KMS-11 (cell line): ENCODE measurements around the gene MAML3.

ENCODE experiments used
- H2AFZ ChIP-seq: fragments of 200-600 bp; sonication (generic); 2 replicates; pipeline ENCODE4 v1.6.1; 2016; ENCODE audit warnings: antibody characterized with exemption, mixed run types, low read depth
- H3K27ac ChIP-seq: fragments of 200-600 bp; sonication (generic); 2 replicates; pipeline ENCODE4 v1.6.1; 2016; ENCODE audit warnings: mild to moderate bottlenecking, mixed run types
- H3K27me3 ChIP-seq: fragments of 200-600 bp; sonication (generic); 2 replicates; pipeline ENCODE4 v1.6.1; 2017; ENCODE audit warnings: mild to moderate bottlenecking, low read depth, mixed run types, moderate library complexity; ENCODE audit not compliant: insufficient read depth
- H3K36me3 ChIP-seq: fragments of 200-600 bp; sonication (generic); 2 replicates; pipeline ENCODE4 v1.6.1; 2017; ENCODE audit warnings: mild to moderate bottlenecking, mixed run types; ENCODE audit not compliant: insufficient read depth
- H3K4me1 ChIP-seq: fragments of 200-600 bp; sonication (generic); 2 replicates; pipeline ENCODE4 v1.6.1; 2016; ENCODE audit warnings: mild to moderate bottlenecking, low read depth, mixed run types; ENCODE audit not compliant: poor library complexity, severe bottlenecking
- H3K4me2 ChIP-seq: fragments of 200-600 bp; sonication (generic); 2 replicates; pipeline ENCODE4 v1.7.0; 2016; ENCODE audit warnings: mild to moderate bottlenecking, mixed run types
- H3K4me3 ChIP-seq: fragments of 200-600 bp; sonication (generic); IDR thresholded peaks from 2 replicates; pipeline ENCODE4 v1.6.1; 2017; ENCODE audit warnings: low read depth, low read length, mixed read lengths; ENCODE audit not compliant: insufficient read depth
- H3K79me2 ChIP-seq: fragments of 200-600 bp; sonication (generic); 2 replicates; pipeline ENCODE4 v1.6.1; 2016; ENCODE audit warnings: low read depth, mixed run types; ENCODE audit not compliant: insufficient read depth
- H3K9ac ChIP-seq: fragments of 200-600 bp; sonication (generic); 2 replicates; pipeline ENCODE4 v1.6.1; 2016; ENCODE audit warnings: mild to moderate bottlenecking, mixed run types
- H4K20me1 ChIP-seq: fragments of 200-600 bp; sonication (generic); 2 replicates; pipeline ENCODE4 v1.6.1; 2016; ENCODE audit warnings: mild to moderate bottlenecking, mixed run types; ENCODE audit not compliant: insufficient read depth
- CTCF ChIP-seq: fragments of 200-600 bp; sonication (generic); conservative IDR thresholded peaks from 2 replicates; pipeline ENCODE4 v1.6.1; 2017; ENCODE audit warnings: low read depth, mild to moderate bottlenecking, antibody characterized with exemption, low read length, moderate library complexity, mixed read lengths

Gene MAML3

GRCh38 chr4:140122891-140123290 is 31.1 kb downstream of the MAML3 start:
- Histone ChIP-seq H3K4me2 (no peak overlapping the region), H4K20me1 (no peaks in the 10 kb centered on the region), H3K9ac (no peak overlapping the region), H3K36me3 (no peaks in the 10 kb centered on the region), H3K79me2 (no peaks in the 10 kb centered on the region), H2AFZ (no peak overlapping the region), H3K27me3 (no peaks in the 10 kb centered on the region), H3K27ac (no peak overlapping the region), H3K4me1 (peaks cover 5% of the 10 kb centered on the region), H3K4me3 (no peak overlapping the region)
- no peak for TF ChIP-seq CTCF

- no peak overlapping the region for H3K4me3 ChIP-seq
- H3K4me1 ChIP-seq = peaks cover 5% of the 10 kb centered on the region
- no peak overlapping the region for H3K4me2 ChIP-seq
- no peaks in the 10 kb centered on the region for H3K79me2 ChIP-seq
- H3K36me3 ChIP-seq = no peaks in the 10 kb centered on the region
- H3K9ac ChIP-seq = no peak overlapping the region
- no peak for TF ChIP-seq CTCF
- H3K27me3 ChIP-seq = no peaks in the 10 kb centered on the region
- H4K20me1 ChIP-seq = no peaks in the 10 kb centered on the region
- H2AFZ ChIP-seq = no peak overlapping the region
- H3K27ac ChIP-seq = no peak overlapping the region
Measured at GRCh38 chr4:140121646-140122045, 32.3 kb downstream of the MAML3 start.

GRCh38 chr4:140118931-140119640 is 34.9 kb downstream of the MAML3 start:
- Histone ChIP-seq H2AFZ (no peak overlapping the region), H3K36me3 (no peaks in the 10 kb centered on the region), H3K9ac (no peak overlapping the region), H3K27ac (no peak overlapping the region), H3K4me3 (no peak overlapping the region), H3K4me2 (no peak overlapping the region), H4K20me1 (no peaks in the 10 kb centered on the region), H3K4me1 (peaks cover 20% of the 10 kb centered on the region), H3K27me3 (no peaks in the 10 kb centered on the region; the same call in 1 of the 2 replicates), H3K79me2 (no peaks in the 10 kb centered on the region)
- no peak for TF ChIP-seq CTCF

- no peak for TF ChIP-seq CTCF
- no peaks in the 10 kb centered on the region for H3K79me2 ChIP-seq
- H2AFZ ChIP-seq = no peak overlapping the region
- H3K27me3 ChIP-seq = no peaks in the 10 kb centered on the region; the same call in 1 of the 2 replicates
- no peak overlapping the region for H3K9ac ChIP-seq
- H3K4me1 ChIP-seq = peaks cover 15% of the 10 kb centered on the region
- no peak overlapping the region for H3K4me2 ChIP-seq
- no peaks in the 10 kb centered on the region for H3K36me3 ChIP-seq
- no peaks in the 10 kb centered on the region for H4K20me1 ChIP-seq
- H3K4me3 ChIP-seq = no peak overlapping the region
- no peak overlapping the region for H3K27ac ChIP-seq
Measured at GRCh38 chr4:140117947-140118346, 36.0 kb downstream of the MAML3 start.
